Ishikawa (cell line): Measurements from ENCODE around the gene EREG.

Experiments
- CEBPB ChIP-seq: IDR thresholded peaks from 2 replicates; pipeline ENCODE4 v1.6.1; 2012
- CREB1 ChIP-seq: IDR thresholded peaks from 2 replicates; pipeline ENCODE4 v1.6.1; 2012; ENCODE audit warnings: low read depth
- EGR1 ChIP-seq: IDR thresholded peaks from 2 replicates; pipeline ENCODE4 v1.6.1; 2012
- EP300 ChIP-seq: IDR thresholded peaks from 2 replicates; pipeline ENCODE4 v1.6.1; 2012; ENCODE audit warnings: borderline replicate concordance
- FOXM1 ChIP-seq: IDR thresholded peaks from 2 replicates; pipeline ENCODE4 v1.6.1; 2012; ENCODE audit warnings: low read depth, borderline replicate concordance
- NFIC ChIP-seq: IDR thresholded peaks from 2 replicates; pipeline ENCODE4 v1.6.1; 2012
- RAD21 ChIP-seq: IDR thresholded peaks from 2 replicates; pipeline ENCODE4 v1.6.1; 2012; ENCODE audit warnings: low read depth
- TAF1 ChIP-seq: IDR thresholded peaks from 2 replicates; pipeline ENCODE4 v1.6.1; 2012; ENCODE audit warnings: low read depth, mild to moderate bottlenecking
- TCF12 ChIP-seq: IDR thresholded peaks from 2 replicates; pipeline ENCODE4 v1.6.1; 2012; ENCODE audit warnings: low read depth
- TEAD4 ChIP-seq: IDR thresholded peaks from 2 replicates; pipeline ENCODE4 v1.6.1; 2012
- YY1 ChIP-seq: IDR thresholded peaks from 2 replicates; pipeline ENCODE4 v1.6.1; 2012; ENCODE audit warnings: low read depth
- ZBTB7A ChIP-seq: IDR thresholded peaks from 2 replicates; pipeline ENCODE4 v1.6.1; 2012; ENCODE audit warnings: low read depth
- TF ChIP-seq, protein P1 (sequence below): IDR thresholded peaks from 2 replicates; pipeline ENCODE4 v1.6.1; 2012
- TF ChIP-seq, protein P2 (sequence below): IDR thresholded peaks from 2 replicates; pipeline ENCODE4 v1.6.1; 2012; ENCODE audit warnings: low read depth, mild to moderate bottlenecking
- TF ChIP-seq, protein P3 (sequence below): IDR thresholded peaks from 2 replicates; pipeline ENCODE4 v1.6.1; 2012

EREG gene

DNA sequence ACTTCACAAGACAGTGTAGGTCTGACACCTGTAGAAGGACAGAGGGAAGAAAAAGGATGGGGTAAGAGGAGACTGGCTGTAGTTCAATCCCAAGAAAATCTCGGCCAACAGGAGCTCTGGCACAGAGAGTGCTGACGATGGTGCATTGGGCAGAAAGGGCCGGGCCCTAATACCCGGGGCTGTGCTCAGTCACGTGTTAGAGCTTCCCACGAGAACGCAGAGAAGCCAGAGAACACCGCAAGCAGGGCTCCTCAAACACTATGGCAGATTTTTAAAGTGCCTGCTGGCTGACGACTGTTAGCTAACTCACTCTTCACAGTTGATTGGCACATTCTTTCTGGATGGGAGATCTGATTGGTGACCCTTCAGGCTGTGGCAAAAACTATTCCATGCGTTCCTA is 35.5 kb downstream of the EREG start:
- TF ChIP-seq EP300, result no peak
- no peak for TF ChIP-seq CREB1
- no peak for TF ChIP-seq EGR1
- TF ChIP-seq FOXM1, result no peak
- no peak for TF ChIP-seq NFIC
- TF ChIP-seq YY1, result no peak
- no peak for TF ChIP-seq TEAD4
- no peak for TF ChIP-seq ZBTB7A
- no peak for TF ChIP-seq TCF12
- TF ChIP-seq, protein P1, sequence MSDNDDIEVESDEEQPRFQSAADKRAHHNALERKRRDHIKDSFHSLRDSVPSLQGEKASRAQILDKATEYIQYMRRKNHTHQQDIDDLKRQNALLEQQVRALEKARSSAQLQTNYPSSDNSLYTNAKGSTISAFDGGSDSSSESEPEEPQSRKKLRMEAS, result no peak
- TF ChIP-seq, protein P2, sequence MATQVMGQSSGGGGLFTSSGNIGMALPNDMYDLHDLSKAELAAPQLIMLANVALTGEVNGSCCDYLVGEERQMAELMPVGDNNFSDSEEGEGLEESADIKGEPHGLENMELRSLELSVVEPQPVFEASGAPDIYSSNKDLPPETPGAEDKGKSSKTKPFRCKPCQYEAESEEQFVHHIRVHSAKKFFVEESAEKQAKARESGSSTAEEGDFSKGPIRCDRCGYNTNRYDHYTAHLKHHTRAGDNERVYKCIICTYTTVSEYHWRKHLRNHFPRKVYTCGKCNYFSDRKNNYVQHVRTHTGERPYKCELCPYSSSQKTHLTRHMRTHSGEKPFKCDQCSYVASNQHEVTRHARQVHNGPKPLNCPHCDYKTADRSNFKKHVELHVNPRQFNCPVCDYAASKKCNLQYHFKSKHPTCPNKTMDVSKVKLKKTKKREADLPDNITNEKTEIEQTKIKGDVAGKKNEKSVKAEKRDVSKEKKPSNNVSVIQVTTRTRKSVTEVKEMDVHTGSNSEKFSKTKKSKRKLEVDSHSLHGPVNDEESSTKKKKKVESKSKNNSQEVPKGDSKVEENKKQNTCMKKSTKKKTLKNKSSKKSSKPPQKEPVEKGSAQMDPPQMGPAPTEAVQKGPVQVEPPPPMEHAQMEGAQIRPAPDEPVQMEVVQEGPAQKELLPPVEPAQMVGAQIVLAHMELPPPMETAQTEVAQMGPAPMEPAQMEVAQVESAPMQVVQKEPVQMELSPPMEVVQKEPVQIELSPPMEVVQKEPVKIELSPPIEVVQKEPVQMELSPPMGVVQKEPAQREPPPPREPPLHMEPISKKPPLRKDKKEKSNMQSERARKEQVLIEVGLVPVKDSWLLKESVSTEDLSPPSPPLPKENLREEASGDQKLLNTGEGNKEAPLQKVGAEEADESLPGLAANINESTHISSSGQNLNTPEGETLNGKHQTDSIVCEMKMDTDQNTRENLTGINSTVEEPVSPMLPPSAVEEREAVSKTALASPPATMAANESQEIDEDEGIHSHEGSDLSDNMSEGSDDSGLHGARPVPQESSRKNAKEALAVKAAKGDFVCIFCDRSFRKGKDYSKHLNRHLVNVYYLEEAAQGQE, result no peak

DNA sequence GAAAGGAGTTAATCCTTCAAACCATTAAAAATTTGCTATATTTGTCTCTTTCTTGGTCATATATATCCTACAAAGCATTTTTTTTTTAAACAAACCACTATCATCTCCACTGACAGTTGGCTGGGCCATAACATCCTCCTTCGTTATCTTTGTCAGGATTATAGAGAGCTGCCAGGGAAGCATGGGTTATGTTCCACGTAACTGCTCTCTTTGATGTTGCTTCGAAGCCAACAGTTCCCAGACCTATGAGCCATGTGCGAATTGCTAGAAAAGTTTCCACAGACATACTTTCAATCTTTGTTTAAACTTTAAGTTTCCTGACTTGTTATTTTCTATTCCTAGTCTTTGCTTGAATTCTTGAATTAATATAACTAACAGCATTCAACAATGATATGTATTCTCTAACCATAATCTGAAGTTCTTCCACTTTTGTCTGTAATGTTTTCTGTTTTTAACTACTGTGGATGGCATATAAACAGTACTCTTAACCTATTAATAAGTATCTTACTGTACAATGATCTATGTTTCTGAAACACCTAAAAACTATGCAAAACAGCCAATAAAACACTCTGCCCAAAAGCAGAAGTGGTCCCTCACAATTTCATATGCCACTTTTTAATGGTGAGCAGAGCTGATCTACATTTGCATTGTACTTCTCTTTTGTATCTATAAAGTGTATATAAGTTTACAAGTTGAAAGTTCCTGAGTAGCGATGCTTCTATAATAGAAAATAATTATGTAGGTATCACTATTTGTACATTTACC is 37.9 kb downstream of the EREG start:
- TF ChIP-seq, protein P2, result no peak
- TF ChIP-seq RAD21 (no peak), EGR1 (no peak), NFIC (no peak), ZBTB7A (no peak)
- TF ChIP-seq, protein P3, sequence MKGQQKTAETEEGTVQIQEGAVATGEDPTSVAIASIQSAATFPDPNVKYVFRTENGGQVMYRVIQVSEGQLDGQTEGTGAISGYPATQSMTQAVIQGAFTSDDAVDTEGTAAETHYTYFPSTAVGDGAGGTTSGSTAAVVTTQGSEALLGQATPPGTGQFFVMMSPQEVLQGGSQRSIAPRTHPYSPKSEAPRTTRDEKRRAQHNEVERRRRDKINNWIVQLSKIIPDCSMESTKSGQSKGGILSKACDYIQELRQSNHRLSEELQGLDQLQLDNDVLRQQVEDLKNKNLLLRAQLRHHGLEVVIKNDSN, result no peak

DNA sequence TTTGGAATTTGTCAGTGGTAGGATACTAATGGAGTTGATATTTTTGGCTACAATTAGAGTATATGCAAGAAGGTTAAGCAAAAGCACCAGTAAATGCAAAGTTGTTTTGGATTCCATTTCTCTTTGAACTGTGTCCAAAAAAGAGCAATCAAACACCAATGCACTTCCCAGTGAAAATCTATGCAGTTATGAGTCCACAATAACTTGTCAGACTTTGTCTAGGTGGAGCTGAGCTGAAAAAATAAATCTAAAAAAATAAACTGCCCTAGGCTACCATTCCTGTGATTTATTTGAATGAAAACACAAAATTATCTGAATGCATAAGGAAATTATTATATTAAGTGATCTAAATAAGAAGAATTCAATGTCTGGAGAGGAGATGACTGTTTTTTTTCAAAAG is 42.9 kb downstream of the EREG start:
- TF ChIP-seq, protein P1, result no peak
- TF ChIP-seq YY1, result no peak

DNA sequence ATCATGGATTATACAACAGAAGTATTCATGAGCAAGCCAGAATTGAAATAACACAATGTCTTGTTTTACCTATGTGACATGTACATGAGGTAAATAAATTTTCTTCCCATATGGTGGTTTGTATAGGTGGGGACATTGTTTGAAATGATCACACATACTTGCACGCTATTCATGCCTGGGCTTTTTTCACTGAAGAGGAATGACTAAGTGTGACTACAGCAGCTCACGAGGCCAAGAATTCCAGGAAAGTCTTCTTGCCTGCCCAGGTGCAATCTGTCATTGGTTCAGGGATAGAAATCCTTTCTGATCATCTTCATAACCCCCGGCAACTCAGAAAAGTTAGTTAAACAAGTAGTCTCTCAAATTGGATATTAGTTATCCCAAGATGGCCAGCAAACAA is 43.7 kb downstream of the EREG start:
- TF ChIP-seq EP300 (no peak), TCF12 (no peak), EGR1 (no peak), YY1 (no peak), TAF1 (no peak), ZBTB7A (no peak), NFIC (no peak), CREB1 (no peak), FOXM1 (no peak), RAD21 (no peak), TEAD4 (no peak), CEBPB (no peak)
- TF ChIP-seq, protein P3, result no peak
- TF ChIP-seq, protein P1, result no peak
- TF ChIP-seq, protein P2, result no peak

DNA sequence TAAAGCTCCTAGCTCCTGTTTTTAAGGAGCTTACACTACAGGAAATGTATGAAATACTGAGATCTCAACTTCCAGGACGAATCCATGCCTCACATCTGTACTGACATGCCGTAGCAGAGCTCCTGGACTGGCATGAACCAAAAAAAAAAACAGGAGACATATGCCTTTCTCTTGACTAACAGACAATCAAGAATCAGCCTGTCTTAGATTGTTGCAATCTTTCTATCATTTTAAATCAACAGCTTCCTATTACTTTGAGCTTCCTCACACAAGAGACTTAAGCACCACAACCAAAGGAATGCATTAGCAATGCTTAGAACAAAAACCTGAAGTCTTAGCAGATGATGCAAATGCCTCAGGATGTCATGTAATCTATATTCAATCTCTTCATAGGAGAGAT is 45.3 kb downstream of the EREG start:
- TF ChIP-seq, protein P1, result no peak
- no peak for TF ChIP-seq TAF1
- no peak for TF ChIP-seq ZBTB7A
- no peak for TF ChIP-seq RAD21
- TF ChIP-seq, protein P2, result no peak
- TF ChIP-seq, protein P3, result no peak
- TF ChIP-seq NFIC, result no peak
- TF ChIP-seq EGR1, result no peak
- TF ChIP-seq TCF12, result no peak
- TF ChIP-seq YY1, result no peak
- TF ChIP-seq FOXM1, result no peak
- no peak for TF ChIP-seq TEAD4
- TF ChIP-seq CREB1, result no peak
- TF ChIP-seq EP300, result no peak
- no peak for TF ChIP-seq CEBPB
